ENCODE results near the gene TLCD3B. TPM values are rescaled to one million over a fixed set of nuclear protein-coding genes. Genes with fewer than 3 reads are reported as not detected.
"Not testable (repeated sequence)": the region's sequence is repeated elsewhere in the genome, so short reads cannot be mapped to it uniquely, and the experiment has no call there.

TLCD3B gene
- total RNA-seq, 4 donors from 2014 or later = not detected

GRCh38 chr16:30041841-30042240 lies 10.8 kb upstream of the TLCD3B start:
- Histone ChIP-seq H3K36me3 (no peaks in the 10 kb centered on the region), H3K4me3 (no peak overlapping the region), H3K4me1 (no peaks in the 10 kb centered on the region), H3K27ac (no peak overlapping the region), H3K9me3 (no peaks in the 10 kb centered on the region), H3K27me3 (peaks cover 0 to 9% of the 10 kb centered on the region in 2 donors)
- 20% methylated on average over 5 of the region's 5 CpGs for WGBS, 2 donors
- TF ChIP-seq EP300 (IDR thresholded peaks at IDR 0.05) (no peak), CTCF (IDR thresholded peaks at IDR 0.05) (peak in 3 of 5 experiments; percentile 13 to 44 (median 24)), POLR2A (IDR thresholded peaks at IDR 0.05) (no peak)
- peak in 1 of 2 donors; percentile 16 for DNase-seq (ENCODE audit: low spot score in 2 of 2)

DNA sequence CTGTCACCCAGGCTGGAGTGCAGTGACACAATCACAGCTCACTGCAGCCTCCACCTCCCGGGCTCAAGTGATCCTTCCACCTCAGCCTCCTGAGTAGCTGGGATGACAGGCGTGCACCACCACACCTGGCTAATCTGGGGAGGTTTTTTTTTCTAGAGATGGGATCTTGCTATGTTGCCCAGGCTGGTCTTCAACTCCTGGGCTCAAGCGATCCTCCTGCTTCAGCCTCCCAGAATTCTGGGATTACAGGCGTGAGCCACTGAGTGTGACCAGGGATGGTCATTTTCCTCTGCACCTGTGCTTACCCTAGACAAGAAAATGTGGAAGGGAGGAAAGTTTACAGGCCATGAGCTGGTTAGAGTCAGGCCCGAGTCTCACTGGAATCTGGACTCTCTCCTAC lies 9.6 kb upstream of the TLCD3B start:
- H3K4me3 ChIP-seq; DNase-seq (ENCODE audit: low spot score in 2 of 2); H3K27ac ChIP-seq; H3K4me1 ChIP-seq; H3K9me3 ChIP-seq; H3K36me3 ChIP-seq: not testable (repeated sequence)
- whole genome bisulfite sequencing, 2 donors = 84 to 87% methylated on average over 5 of the region's 5 CpGs
- peaks cover 0 to 16% of the 10 kb centered on the region in 2 donors for H3K27me3 ChIP-seq

- no peak for TF ChIP-seq POLR2A (IDR thresholded peaks at IDR 0.05)
- H3K27me3 ChIP-seq = peaks cover 0 to 20% of the 10 kb centered on the region in 2 donors
- no peaks in the 10 kb centered on the region for H3K9me3 ChIP-seq
- no peak for DNase-seq (ENCODE audit: low spot score in 2 of 2)
- WGBS, 2 donors = 65 to 69% methylated on average over 5 of the region's 5 CpGs
- H3K27ac ChIP-seq = no peak overlapping the region
- no peaks in the 10 kb centered on the region for H3K4me1 ChIP-seq
- no peaks in the 10 kb centered on the region for H3K36me3 ChIP-seq
- H3K4me3 ChIP-seq = no peak overlapping the region
Observed at GRCh38 chr16:30040221-30040620, 9.2 kb upstream of the TLCD3B start.

DNA sequence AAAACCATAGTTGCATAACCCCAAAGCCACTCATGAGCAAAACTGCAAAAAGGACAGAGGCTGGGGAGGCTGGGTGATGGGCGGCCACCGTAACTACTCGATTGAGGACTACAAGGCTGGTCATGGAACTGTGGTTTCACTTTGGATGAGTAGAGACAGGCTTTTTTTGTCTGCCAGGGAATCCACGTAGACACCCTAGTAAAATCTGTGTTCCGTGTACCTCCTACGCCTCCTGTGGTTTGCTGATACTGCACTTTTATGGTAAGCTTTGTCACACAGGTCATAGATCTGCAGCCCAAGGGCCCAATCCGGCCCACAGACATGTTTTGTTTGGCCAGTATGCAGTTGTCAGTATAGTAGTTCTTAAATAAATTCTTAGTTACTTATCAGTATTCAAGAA lies 2.2 kb upstream of the TLCD3B start:
- DNase-seq (ENCODE audit: low spot score in 2 of 2) = no peak
- H3K27ac ChIP-seq = no peak overlapping the region
- H3K36me3 ChIP-seq = no peaks in the 10 kb centered on the region
- H3K4me1 ChIP-seq = peaks cover 0 to 8% (median 4%) of the 10 kb centered on the region in 4 donors
- peaks cover 0 to 80% of the 10 kb centered on the region in 2 donors for H3K27me3 ChIP-seq
- no peaks in the 10 kb centered on the region for H3K9me3 ChIP-seq
- WGBS, 2 donors = 61 to 71% methylated on average over 7 of the region's 7 CpGs
- no peak overlapping the region for H3K4me3 ChIP-seq
- no peak for TF ChIP-seq POLR2A (IDR thresholded peaks at IDR 0.05)
- TF ChIP-seq CTCF (IDR thresholded peaks at IDR 0.05) = no peak
- no peak for TF ChIP-seq EP300 (IDR thresholded peaks at IDR 0.05)

GRCh38 chr16:30032083-30032819 lies 1.2 kb upstream of the TLCD3B start:
- no peak overlapping the region for H3K4me3 ChIP-seq
- H3K27me3 ChIP-seq = peaks cover 0 to 90% of the 10 kb centered on the region in 2 donors
- no peak overlapping the region for H3K27ac ChIP-seq
- DNase-seq (ENCODE audit: low spot score in 2 of 2) = peak in 1 of 2 donors; percentile 44
- TF ChIP-seq POLR2A (IDR thresholded peaks at IDR 0.05) (no peak), CTCF (IDR thresholded peaks at IDR 0.05) (peak; percentile 40 to 60 (median 44))
- no peaks in the 10 kb centered on the region for H3K9me3 ChIP-seq
- peaks cover 0 to 8% (median 4%) of the 10 kb centered on the region in 4 donors for H3K4me1 ChIP-seq
- WGBS, 2 donors = 27 to 28% methylated on average over 12 of the region's 12 CpGs
- H3K36me3 ChIP-seq = no peaks in the 10 kb centered on the region

- Histone ChIP-seq H3K36me3 (no peaks in the 10 kb centered on the region), H3K27me3 (peaks cover 0 to 92% of the 10 kb centered on the region in 2 donors), H3K4me3 (no peak overlapping the region), H3K4me1 (peaks cover 0 to 8% (median 4%) of the 10 kb centered on the region in 4 donors), H3K9me3 (no peaks in the 10 kb centered on the region), H3K27ac (no peak overlapping the region)
- TF ChIP-seq POLR2A (IDR thresholded peaks at IDR 0.05) = no peak
- TF ChIP-seq CTCF (IDR thresholded peaks at IDR 0.05) = no peak
- TF ChIP-seq EP300 (IDR thresholded peaks at IDR 0.05) = no peak
- 16 to 22% methylated on average over 11 of the region's 11 CpGs for WGBS, 2 donors
- DNase-seq (ENCODE audit: low spot score in 2 of 2) = no peak
Observed at GRCh38 chr16:30031477-30031918, 427 bp upstream of the TLCD3B start.

Measured in tibial nerve (tissue), 4 donors.